Measurements from ENCODE around the gene EHMT1.

The EHMT1 gene

DNA sequence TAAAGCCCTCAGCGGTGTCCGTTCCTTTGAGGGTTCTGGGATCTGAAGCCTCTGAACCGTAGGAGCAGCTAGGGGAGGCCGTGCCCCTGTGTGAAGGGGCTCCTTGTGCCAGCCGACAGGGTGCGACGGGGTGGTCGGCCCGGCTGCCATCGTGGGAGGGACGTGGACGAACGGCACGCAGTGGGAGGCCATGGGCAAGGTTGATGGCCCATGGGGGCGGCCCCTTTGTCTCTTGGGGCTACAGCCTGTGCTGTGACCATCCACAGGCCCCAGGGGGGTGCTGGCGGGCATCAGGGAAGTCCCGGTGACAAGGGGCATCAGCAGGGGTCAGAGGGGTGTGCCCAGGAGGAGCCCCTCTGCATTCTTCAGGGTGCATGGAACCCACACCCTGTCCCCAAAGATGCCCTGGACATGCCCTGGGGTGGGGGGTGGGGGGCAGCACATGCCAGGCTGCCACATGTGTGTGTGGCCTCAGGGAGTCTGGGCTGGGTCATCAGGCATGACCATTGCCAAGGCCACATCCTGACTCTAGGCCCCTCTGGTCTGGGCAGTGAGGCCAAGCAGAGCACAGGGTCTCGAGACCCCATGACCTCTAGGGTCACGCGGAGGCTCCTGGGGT is 209.2 kb downstream of the EHMT1 start:
- no peak overlapping the region for H3K27ac ChIP-seq
- TF ChIP-seq, protein P1, sequence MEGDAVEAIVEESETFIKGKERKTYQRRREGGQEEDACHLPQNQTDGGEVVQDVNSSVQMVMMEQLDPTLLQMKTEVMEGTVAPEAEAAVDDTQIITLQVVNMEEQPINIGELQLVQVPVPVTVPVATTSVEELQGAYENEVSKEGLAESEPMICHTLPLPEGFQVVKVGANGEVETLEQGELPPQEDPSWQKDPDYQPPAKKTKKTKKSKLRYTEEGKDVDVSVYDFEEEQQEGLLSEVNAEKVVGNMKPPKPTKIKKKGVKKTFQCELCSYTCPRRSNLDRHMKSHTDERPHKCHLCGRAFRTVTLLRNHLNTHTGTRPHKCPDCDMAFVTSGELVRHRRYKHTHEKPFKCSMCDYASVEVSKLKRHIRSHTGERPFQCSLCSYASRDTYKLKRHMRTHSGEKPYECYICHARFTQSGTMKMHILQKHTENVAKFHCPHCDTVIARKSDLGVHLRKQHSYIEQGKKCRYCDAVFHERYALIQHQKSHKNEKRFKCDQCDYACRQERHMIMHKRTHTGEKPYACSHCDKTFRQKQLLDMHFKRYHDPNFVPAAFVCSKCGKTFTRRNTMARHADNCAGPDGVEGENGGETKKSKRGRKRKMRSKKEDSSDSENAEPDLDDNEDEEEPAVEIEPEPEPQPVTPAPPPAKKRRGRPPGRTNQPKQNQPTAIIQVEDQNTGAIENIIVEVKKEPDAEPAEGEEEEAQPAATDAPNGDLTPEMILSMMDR (conservative IDR thresholded peaks at IDR 0.05): no peak

DNA sequence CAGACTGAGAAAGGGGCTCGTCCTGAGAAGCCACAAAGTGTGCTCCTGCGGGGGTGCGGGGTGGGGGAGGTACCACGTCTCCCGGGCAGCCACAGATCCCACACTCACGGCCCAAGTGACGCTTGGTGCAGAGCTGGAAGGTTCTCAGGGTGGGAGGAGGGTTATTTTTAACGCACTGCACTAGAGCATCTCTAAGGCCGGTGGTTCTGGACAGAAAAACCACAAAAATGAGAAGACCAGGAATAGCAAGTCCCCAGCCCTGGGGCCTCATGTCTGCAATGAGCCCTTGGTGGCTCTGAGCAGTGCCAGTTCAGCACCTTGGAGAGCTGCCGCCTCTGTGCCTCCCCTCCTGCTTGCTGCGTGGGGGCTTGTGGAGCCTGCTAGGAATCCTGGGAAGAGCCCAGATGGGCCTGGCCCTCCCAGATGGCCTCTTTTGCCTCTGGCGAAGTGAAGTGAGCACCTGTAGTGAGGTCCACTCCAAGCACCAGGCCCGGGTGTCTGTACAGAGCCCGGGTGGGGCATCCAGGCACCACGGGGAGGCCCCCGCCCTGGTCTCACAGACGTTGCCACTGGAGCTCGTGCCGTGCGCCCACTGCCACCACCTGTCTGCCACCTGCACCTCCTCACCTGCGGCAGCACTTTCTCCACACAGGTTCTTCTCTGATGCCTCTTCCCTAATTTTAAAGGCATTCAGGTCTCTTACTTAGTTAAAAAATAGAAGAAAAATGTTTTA is 209.9 kb downstream of the EHMT1 start:
- H3K27ac ChIP-seq: no peak overlapping the region
- TF ChIP-seq, protein P1 (conservative IDR thresholded peaks at IDR 0.05): no peak

DNA sequence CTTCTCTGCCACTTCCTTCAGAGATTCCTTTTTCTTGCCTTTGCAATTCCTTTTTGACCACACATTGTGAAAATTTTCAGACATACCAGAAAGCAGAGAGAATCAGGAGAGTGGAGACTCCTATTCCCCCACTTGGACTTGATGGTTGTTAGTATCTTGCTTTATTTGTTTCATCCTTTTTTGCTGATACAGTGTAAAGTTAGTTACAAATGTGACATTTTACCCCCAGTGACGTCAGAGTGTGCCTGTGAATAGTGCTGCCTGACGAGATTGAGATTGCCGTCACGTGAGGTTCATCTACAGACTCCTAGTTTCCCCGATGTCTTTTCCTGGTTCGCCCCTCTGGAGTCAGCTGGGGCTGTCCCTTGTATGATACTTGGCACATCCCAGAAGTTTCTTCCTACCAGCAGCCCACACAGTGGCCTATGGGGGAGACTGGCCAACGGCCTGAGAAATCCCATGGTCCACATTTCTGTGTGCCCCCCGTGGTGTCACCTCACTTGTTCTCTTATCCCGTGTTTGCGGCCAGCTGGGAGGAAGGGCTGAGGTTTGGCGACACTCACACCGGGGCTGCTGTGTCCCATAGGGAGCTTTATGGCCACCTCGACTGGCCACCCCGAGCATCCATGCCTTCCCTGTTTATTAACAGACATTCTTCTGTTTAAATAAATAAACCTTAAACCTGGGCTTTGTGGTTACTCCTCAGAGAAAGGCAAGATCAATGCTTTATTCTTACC is 210.6 kb downstream of the EHMT1 start:
- no peak overlapping the region for H3K27ac ChIP-seq
- TF ChIP-seq, protein P1 (conservative IDR thresholded peaks at IDR 0.05): no peak

DNA sequence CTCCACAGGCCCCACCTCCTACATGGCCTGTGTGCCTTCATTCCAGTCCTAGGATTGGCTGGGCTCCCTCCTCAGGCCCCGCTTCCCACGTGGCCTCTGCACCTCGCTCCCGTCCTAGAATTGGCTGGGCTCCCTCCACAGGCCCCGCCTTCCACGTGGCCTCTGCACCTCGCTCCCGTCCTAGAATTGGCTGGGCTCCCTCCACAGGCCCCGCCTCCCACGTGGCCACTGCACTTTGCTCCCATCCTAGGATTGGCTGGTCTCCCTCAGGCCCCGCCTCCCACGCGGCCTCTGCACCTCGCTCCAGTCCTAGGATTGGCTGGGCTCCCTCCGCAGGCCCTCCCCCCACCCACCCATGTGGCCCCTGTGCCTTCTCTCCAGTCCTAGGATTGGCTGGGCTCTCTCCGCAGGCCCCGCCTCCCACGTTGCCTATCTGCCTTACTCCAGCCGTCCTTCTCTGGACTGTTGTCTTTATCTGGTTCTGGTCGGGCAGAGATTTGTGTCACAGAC is 213.4 kb downstream of the EHMT1 start:
- H3K27ac ChIP-seq: no peak overlapping the region
- TF ChIP-seq, protein P1 (conservative IDR thresholded peaks at IDR 0.05): no peak

DNA sequence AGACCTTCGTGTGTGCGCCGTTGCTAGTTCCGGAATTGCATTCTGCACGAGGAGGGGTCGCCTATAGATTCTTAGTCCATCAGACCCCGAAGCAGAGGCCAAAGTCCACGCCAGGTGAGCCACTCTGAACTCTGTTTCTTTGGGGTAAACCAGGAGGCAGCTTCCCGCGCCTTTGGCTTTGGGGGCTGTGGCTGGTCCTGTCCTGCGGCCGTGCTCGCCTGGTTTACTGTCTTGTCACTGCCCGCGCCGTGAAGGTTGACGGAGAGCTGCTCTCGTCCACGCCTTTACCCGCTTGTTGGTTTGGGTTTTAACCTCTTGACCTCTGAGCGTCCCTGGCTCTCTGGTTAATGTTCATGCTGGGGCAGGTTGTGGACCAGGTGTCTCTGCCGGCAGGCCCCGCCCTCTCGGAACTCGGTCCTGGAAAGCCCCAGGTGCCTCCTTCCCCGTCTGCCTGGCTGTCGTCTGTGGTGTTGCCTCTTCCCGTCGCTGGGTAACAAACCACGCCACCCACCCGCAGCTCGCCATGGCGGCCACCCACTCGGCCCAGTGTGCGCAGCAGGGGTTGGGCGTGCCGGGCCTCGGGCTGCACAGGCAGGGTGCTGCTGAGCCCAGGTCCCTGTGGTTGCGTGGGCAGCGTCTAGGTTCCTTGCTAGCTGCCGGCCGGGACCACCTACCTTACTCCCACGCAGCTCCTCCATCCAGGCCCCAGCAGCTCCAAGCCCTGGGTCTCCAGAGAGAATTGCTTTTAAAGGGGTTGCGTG is 214.2 kb downstream of the EHMT1 start:
- no peak overlapping the region for H3K27ac ChIP-seq
- TF ChIP-seq, protein P1 (conservative IDR thresholded peaks at IDR 0.05): no peak

DNA sequence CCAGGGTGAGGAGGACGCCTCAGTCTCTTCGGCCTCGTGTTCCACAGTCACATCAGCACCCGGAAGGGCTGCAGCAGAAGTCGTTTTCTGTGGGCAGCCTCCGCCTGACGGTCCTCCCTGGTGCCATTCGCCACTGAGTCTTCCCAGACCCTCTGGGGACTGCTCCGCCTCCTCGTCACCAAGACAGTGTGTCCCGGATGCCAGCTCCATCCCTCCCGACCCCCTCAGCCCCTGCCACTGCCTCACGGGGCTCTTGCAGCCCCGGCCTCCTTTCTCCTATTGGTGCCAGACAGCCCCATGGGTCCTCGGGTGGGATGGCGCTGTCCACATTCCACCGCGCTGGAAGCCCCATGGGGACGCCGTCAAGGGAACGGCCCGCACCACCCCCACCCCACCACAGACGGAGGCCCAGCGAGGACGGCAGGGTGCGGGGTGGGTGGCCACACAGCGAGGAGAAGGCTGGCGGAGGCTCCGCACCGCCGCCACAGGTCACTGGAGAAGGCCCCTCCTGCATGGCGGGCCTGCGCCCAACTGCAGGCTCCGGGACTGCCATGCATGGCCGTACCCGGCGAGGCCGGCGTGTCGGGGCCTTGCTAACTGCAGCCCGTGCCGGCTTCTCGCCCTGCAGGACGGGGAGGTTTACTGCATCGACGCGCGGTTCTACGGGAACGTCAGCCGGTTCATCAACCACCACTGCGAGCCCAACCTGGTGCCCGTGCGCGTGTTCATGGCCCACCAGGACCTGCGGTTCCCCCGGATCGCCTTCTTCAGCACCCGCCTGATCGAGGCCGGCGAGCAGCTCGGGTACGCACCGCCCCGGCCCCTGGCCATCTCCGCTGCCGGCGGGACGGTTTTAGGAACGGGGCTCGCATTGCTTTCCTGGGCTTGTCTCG is 215.2 kb downstream of the EHMT1 start:
- TF ChIP-seq, protein P1 (conservative IDR thresholded peaks at IDR 0.05): no peak

More for the DNA sequence above, 215.2 kb downstream of the EHMT1 start:
- no peak overlapping the region for H3K27ac ChIP-seq
